ENCODE results near the gene WDR86. TPM values are rescaled to one million over a fixed set of nuclear protein-coding genes. Genes with fewer than 3 reads are reported as not detected.

The WDR86 gene
- polyA plus RNA-seq, 1 experiment = 0.04 TPM

- no peak for TF ChIP-seq CTCF (IDR thresholded peaks at IDR 0.05; ENCODE audit: insufficient read depth, low read depth, low read length)
- Histone ChIP-seq H3K36me3 (ENCODE audit: control insufficient read depth, insufficient read depth, low read length) (no peaks in the 10 kb centered on the region), H3K27me3 (ENCODE audit: control insufficient read depth, insufficient read depth, low read length) (peaks cover 3% of the 10 kb centered on the region), H3K4me3 (ENCODE audit: low read depth, low read length) (no peak overlapping the region)
- ChIA-PET POLR2A (interaction anchor here (1.2 kb wide), 1 partner anchor 32 kb away, joined by 3 read pairs; no protein-coding TSS in a partner anchor), CTCF (interaction anchor here (1.3 to 1.4 kb wide), 2 partner anchors 9 to 21 kb away, joined by 4 to 8 read pairs; no protein-coding TSS in a partner anchor)
- DNase-seq (ENCODE audit: low read depth) = no peak
Observed at GRCh38 chr7:151427705-151428377, 18.0 kb upstream of the WDR86 start.

GRCh38 chr7:151426904-151427704 lies 17.3 kb upstream of the WDR86 start:
- ChIA-PET POLR2A (no interaction called here), CTCF (interaction anchor here (1.5 to 1.8 kb wide), 2 partner anchors 59 to 67 kb away, joined by 3 to 7 read pairs; no protein-coding TSS in a partner anchor)
- Histone ChIP-seq H3K27me3 (ENCODE audit: control insufficient read depth, insufficient read depth, low read length) (peaks cover 3% of the 10 kb centered on the region), H3K36me3 (ENCODE audit: control insufficient read depth, insufficient read depth, low read length) (no peaks in the 10 kb centered on the region), H3K4me3 (ENCODE audit: low read depth, low read length) (no peak overlapping the region)
- no peak for DNase-seq (ENCODE audit: low read depth)
- TF ChIP-seq CTCF (IDR thresholded peaks at IDR 0.05; ENCODE audit: insufficient read depth, low read depth, low read length) = no peak

GRCh38 chr7:151426441-151426903 lies 16.6 kb upstream of the WDR86 start:
- ChIA-PET POLR2A (no interaction called here), CTCF (interaction anchor here (1.5 to 1.8 kb wide), 2 partner anchors 58 to 66 kb away, joined by 3 to 7 read pairs; no protein-coding TSS in a partner anchor)
- TF ChIP-seq CTCF (IDR thresholded peaks at IDR 0.05; ENCODE audit: insufficient read depth, low read depth, low read length) = no peak

GRCh38 chr7:151425670-151426440 lies 16.0 kb upstream of the WDR86 start:
- CTCF ChIA-PET = interaction anchor here (1.2 to 1.8 kb wide), 3 partner anchors 13 to 66 kb away, joined by 3 to 7 read pairs (median 5); no protein-coding TSS in a partner anchor
- Histone ChIP-seq H3K36me3 (ENCODE audit: control insufficient read depth, insufficient read depth, low read length) (no peaks in the 10 kb centered on the region), H3K4me3 (ENCODE audit: low read depth, low read length) (no peak overlapping the region), H3K27me3 (ENCODE audit: control insufficient read depth, insufficient read depth, low read length) (peaks cover 7% of the 10 kb centered on the region)
- POLR2A ChIA-PET = no interaction called here
- DNase-seq (ENCODE audit: low read depth) = peak; percentile 48
- TF ChIP-seq CTCF (IDR thresholded peaks at IDR 0.05; ENCODE audit: insufficient read depth, low read depth, low read length) = no peak

More at GRCh38 chr7:151426441-151426903, 16.6 kb upstream of the WDR86 start:
- peak; percentile 49 for DNase-seq (ENCODE audit: low read depth)
- H3K4me3 ChIP-seq (ENCODE audit: low read depth, low read length) = no peak overlapping the region
- no peaks in the 10 kb centered on the region for H3K36me3 ChIP-seq (ENCODE audit: control insufficient read depth, insufficient read depth, low read length)
- peaks cover 7% of the 10 kb centered on the region for H3K27me3 ChIP-seq (ENCODE audit: control insufficient read depth, insufficient read depth, low read length)
